Left lung (tissue), 10 donors: Measurements from ENCODE around the gene PQBP1. TPM values are rescaled to one million over a fixed set of nuclear protein-coding genes. Genes with fewer than 3 reads are reported as not detected.

ENCODE experiments used
- ATAC-seq: fragments of 200-7000 bp; cut with Tn5 transposase; one replicate; pipeline ENCODE4 v1.9.1; 2020; ENCODE audit warnings: moderate library complexity
- DNase-seq, 4 donors: peaks; one replicate each; pipeline ENCODE4 v3.0.0-alpha.2; 2013 to 2020
- H3K27ac ChIP-seq, 2 donors: fragments of 200-600 bp; sonication (generic) in 1 of 2; one replicate each; pipeline versions ENCODE4 v1.5.0 to v1.8.0; 2020 to 2021
- H3K27me3 ChIP-seq, 2 donors: fragments of 200-600 bp; sonication (generic) in 1 of 2; one replicate each; pipeline versions ENCODE4 v1.5.0 to v1.8.0; 2020 to 2021
- H3K36me3 ChIP-seq, 2 donors: fragments of 200-600 bp; sonication (generic) in 1 of 2; one replicate each; pipeline versions ENCODE4 v1.5.0 to v1.8.0; 2020 to 2021
- H3K4me1 ChIP-seq, 2 donors: fragments of 200-600 bp; one replicate each; pipeline ENCODE4 v1.8.0; 2021
- H3K4me3 ChIP-seq, 2 donors: fragments of 200-600 bp; sonication (generic) in 1 of 2; one replicate each; pipeline versions ENCODE4 v1.5.0 to v1.8.0; 2020 to 2021; ENCODE audit warnings: mild to moderate bottlenecking in 1 of 2
- H3K9me3 ChIP-seq, 2 donors: fragments of 200-600 bp; sonication (generic) in 1 of 2; one replicate each; pipeline versions ENCODE4 v1.5.0 to v1.8.0; 2020 to 2021
- CTCF ChIP-seq, 2 donors: fragments of 200-600 bp; sonication (generic) in 1 of 2; IDR thresholded peaks; one replicate each; pipeline versions ENCODE4 v1.5.0 to v1.8.0; 2021; ENCODE audit warnings: antibody characterized with exemption in 2 of 2
- intact Hi-C, 2 donors: fragments of 100-400 bp; cut with DNase I; formaldehyde crosslinking; loops; one replicate each; pipeline versions ENCODE4 v1.11.2 to v1.14.2; 2022
- polyA plus RNA-seq, 6 donors: library from polyadenylated mRNA; unstranded; fragments of 120-200 nt; gene quantifications; one replicate each; pipeline ENCODE4 v1.2.1, GENCODE V29; 2013; ENCODE audit not compliant: insufficient read length in 6 of 6
- total RNA-seq, 2 donors: library from RNA; stranded (reverse); fragmentation: NEBNext Ultra II Directional; extraction: Animal tissue kit (Norgen Biotek cat#: 25700); gene quantifications; one replicate each; pipeline ENCODE4 v1.2.1, GENCODE V29; 2021
- donor health status: DM: no; HTN: yes; CAD: no.
- donor health status: DM: no; HTN: no; CAD: no.

The PQBP1 gene
- total and polyA plus RNA-seq, 8 donors: 56.3 to 84.6 (median 77.9) TPM

- Histone ChIP-seq H3K9me3 (no peaks in the 10 kb centered on the region), H3K36me3 (peaks cover 0 to 28% of the 10 kb centered on the region in 2 donors), H3K4me1 (peaks cover 0 to 16% of the 10 kb centered on the region in 2 donors), H3K27me3 (no peaks in the 10 kb centered on the region), H3K4me3 (no peak overlapping the region), H3K27ac (no peak overlapping the region)
- no peak for DNase-seq
- no peak for TF ChIP-seq CTCF (IDR thresholded peaks at IDR 0.05)
- intact Hi-C loops: no loop called here
- ATAC-seq: no peak
Observed at GRCh38 chrX:48913605-48914366, 16.1 kb downstream of the PQBP1 start.

GRCh38 chrX:48914593-48915493 lies 17.1 kb downstream of the PQBP1 start:
- no peaks in the 10 kb centered on the region for H3K27me3 ChIP-seq
- H3K27ac ChIP-seq: no peak overlapping the region
- intact Hi-C loops: no loop called here
- peaks cover 3 to 18% of the 10 kb centered on the region in 2 donors for H3K4me1 ChIP-seq
- peaks cover 0 to 19% of the 10 kb centered on the region in 2 donors for H3K36me3 ChIP-seq
- no peak overlapping the region for H3K4me3 ChIP-seq
- TF ChIP-seq CTCF (IDR thresholded peaks at IDR 0.05): no peak
- H3K9me3 ChIP-seq: no peaks in the 10 kb centered on the region
- ATAC-seq (no peak), DNase-seq (no peak)

GRCh38 chrX:48917139-48918001 lies 19.6 kb downstream of the PQBP1 start:
- Histone ChIP-seq H3K4me3 (peak overlapping the region in 1 of 2 donors; percentile 53), H3K27ac (peak overlapping the region in 1 of 2 donors; percentile 88), H3K27me3 (no peaks in the 10 kb centered on the region), H3K36me3 (peaks cover 0 to 21% of the 10 kb centered on the region in 2 donors), H3K9me3 (no peaks in the 10 kb centered on the region), H3K4me1 (peaks cover 3 to 22% of the 10 kb centered on the region in 2 donors)
- peak; percentile 90 to 96 for TF ChIP-seq CTCF (IDR thresholded peaks at IDR 0.05)
- DNase-seq (peak; percentile 78 to 93 (median 90)), ATAC-seq (peak; percentile 74)
- intact Hi-C loops: no loop called here

- no peaks in the 10 kb centered on the region for H3K9me3 ChIP-seq
- H3K27ac ChIP-seq: peak overlapping the region; percentile 60 to 88
- ATAC-seq: no peak
- H3K4me3 ChIP-seq: peak overlapping the region; percentile 40 to 53
- no peaks in the 10 kb centered on the region for H3K27me3 ChIP-seq
- no peak for DNase-seq
- intact Hi-C loops: no loop called here
- peaks cover 3 to 22% of the 10 kb centered on the region in 2 donors for H3K4me1 ChIP-seq
- no peak for TF ChIP-seq CTCF (IDR thresholded peaks at IDR 0.05)
- H3K36me3 ChIP-seq: peaks cover 0 to 30% of the 10 kb centered on the region in 2 donors
Observed at GRCh38 chrX:48918301-48918642, 20.5 kb downstream of the PQBP1 start.
